ENCODE measurements around the gene PHF21A. TPM values are rescaled to one million over a fixed set of nuclear protein-coding genes. Genes with fewer than 3 reads are reported as not detected.

The PHF21A gene
- total RNA-seq, 2 experiments from 2014 or later, result 23.1 to 56.1 TPM

GRCh38 chr11:46130286-46130940 lies 9.2 kb upstream of the PHF21A start:
- no peaks in the 10 kb centered on the region for H3K9me3 ChIP-seq (ENCODE audit: low read length)
- ChIA-PET POLR2A (interaction anchor here (0.6 to 0.9 kb wide), 2 partner anchors 25 to 635 kb away, joined by 4 to 5 read pairs; no protein-coding TSS in a partner anchor), CTCF (ENCODE audit: unreplicated experiment) (no interaction called here)
- intact Hi-C loops (cut with micrococcal nuclease; ENCODE audit: unreplicated experiment), result no loop called here
- H3K4me2 ChIP-seq (ENCODE audit: low read length), result no peak overlapping the region
- peaks cover 20% of the 10 kb centered on the region for H3K4me1 ChIP-seq (ENCODE audit: insufficient read depth, low read length, poor library complexity, severe bottlenecking)
- no peak overlapping the region for H3K27ac ChIP-seq (ENCODE audit: low read depth, low read length, poor library complexity, severe bottlenecking)
- H3K36me3 ChIP-seq (ENCODE audit: insufficient read depth, low read length), result no peaks in the 10 kb centered on the region
- H3K4me3 ChIP-seq (ENCODE audit: low read depth, low read length, poor library complexity, severe bottlenecking), result no peak overlapping the region
- BruUV-seq (replicated peaks), result no TSS peak
- H4K20me1 ChIP-seq (ENCODE audit: insufficient read depth, low read length), result no peaks in the 10 kb centered on the region
- no peak for DNase-seq (ENCODE audit: low spot score)
- no peak overlapping the region for H2AFZ ChIP-seq (ENCODE audit: low read length)
- no peaks in the 10 kb centered on the region for H3K9me2 ChIP-seq (ENCODE audit: insufficient read depth, low read length)
- no peaks in the 10 kb centered on the region for H3K79me2 ChIP-seq (ENCODE audit: insufficient read depth, low read depth, low read length)
- TF ChIP-seq, protein P1, sequence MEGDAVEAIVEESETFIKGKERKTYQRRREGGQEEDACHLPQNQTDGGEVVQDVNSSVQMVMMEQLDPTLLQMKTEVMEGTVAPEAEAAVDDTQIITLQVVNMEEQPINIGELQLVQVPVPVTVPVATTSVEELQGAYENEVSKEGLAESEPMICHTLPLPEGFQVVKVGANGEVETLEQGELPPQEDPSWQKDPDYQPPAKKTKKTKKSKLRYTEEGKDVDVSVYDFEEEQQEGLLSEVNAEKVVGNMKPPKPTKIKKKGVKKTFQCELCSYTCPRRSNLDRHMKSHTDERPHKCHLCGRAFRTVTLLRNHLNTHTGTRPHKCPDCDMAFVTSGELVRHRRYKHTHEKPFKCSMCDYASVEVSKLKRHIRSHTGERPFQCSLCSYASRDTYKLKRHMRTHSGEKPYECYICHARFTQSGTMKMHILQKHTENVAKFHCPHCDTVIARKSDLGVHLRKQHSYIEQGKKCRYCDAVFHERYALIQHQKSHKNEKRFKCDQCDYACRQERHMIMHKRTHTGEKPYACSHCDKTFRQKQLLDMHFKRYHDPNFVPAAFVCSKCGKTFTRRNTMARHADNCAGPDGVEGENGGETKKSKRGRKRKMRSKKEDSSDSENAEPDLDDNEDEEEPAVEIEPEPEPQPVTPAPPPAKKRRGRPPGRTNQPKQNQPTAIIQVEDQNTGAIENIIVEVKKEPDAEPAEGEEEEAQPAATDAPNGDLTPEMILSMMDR (conservative IDR thresholded peaks at IDR 0.05; ENCODE audit: low read length), result no peak
- TF ChIP-seq EZH2phosphoT487 (IDR thresholded peaks at IDR 0.05; ENCODE audit: borderline replicate concordance, low read depth, low read length), result no peak

- ChIA-PET CTCF (ENCODE audit: unreplicated experiment) (no interaction called here), POLR2A (no interaction called here)
- intact Hi-C loops (cut with micrococcal nuclease; ENCODE audit: unreplicated experiment), result no loop called here
- H3K79me2 ChIP-seq (ENCODE audit: insufficient read depth, low read depth, low read length), result no peaks in the 10 kb centered on the region
- no peak overlapping the region for H2AFZ ChIP-seq (ENCODE audit: low read length)
- H3K27ac ChIP-seq (ENCODE audit: low read depth, low read length, poor library complexity, severe bottlenecking), result no peak overlapping the region
- TF ChIP-seq, protein P1 (conservative IDR thresholded peaks at IDR 0.05; ENCODE audit: low read length), result no peak
- TF ChIP-seq EZH2phosphoT487 (IDR thresholded peaks at IDR 0.05; ENCODE audit: borderline replicate concordance, low read depth, low read length), result no peak
- BruUV-seq (replicated peaks), result no TSS peak
- no peak overlapping the region for H3K4me3 ChIP-seq (ENCODE audit: low read depth, low read length, poor library complexity, severe bottlenecking)
- H3K4me2 ChIP-seq (ENCODE audit: low read length), result no peak overlapping the region
- H3K9me3 ChIP-seq (ENCODE audit: low read length), result no peaks in the 10 kb centered on the region
- H4K20me1 ChIP-seq (ENCODE audit: insufficient read depth, low read length), result no peaks in the 10 kb centered on the region
- H3K36me3 ChIP-seq (ENCODE audit: insufficient read depth, low read length), result no peaks in the 10 kb centered on the region
- H3K4me1 ChIP-seq (ENCODE audit: insufficient read depth, low read length, poor library complexity, severe bottlenecking), result peaks cover 20% of the 10 kb centered on the region
- no peaks in the 10 kb centered on the region for H3K9me2 ChIP-seq (ENCODE audit: insufficient read depth, low read length)
- DNase-seq (ENCODE audit: low spot score), result no peak
Observed at GRCh38 chr11:46129133-46129532, 7.9 kb upstream of the PHF21A start.

GRCh38 chr11:46127150-46127638 lies 5.9 kb upstream of the PHF21A start:
- TF ChIP-seq EZH2phosphoT487 (IDR thresholded peaks at IDR 0.05; ENCODE audit: borderline replicate concordance, low read depth, low read length), result no peak
- TF ChIP-seq, protein P1 (conservative IDR thresholded peaks at IDR 0.05; ENCODE audit: low read length), result peak; percentile 73
- Histone ChIP-seq H3K27ac (ENCODE audit: low read depth, low read length, poor library complexity, severe bottlenecking) (no peak overlapping the region), H3K36me3 (ENCODE audit: insufficient read depth, low read length) (no peaks in the 10 kb centered on the region), H2AFZ (ENCODE audit: low read length) (peak overlapping the region; percentile 35), H3K9me3 (ENCODE audit: low read length) (no peaks in the 10 kb centered on the region), H3K79me2 (ENCODE audit: insufficient read depth, low read depth, low read length) (peaks cover 5% of the 10 kb centered on the region; the same call in 1 of the 2 replicates), H4K20me1 (ENCODE audit: insufficient read depth, low read length) (no peaks in the 10 kb centered on the region), H3K4me2 (ENCODE audit: low read length) (peak overlapping the region; percentile 13; the same call in 1 of the 2 replicates), H3K4me3 (ENCODE audit: low read depth, low read length, poor library complexity, severe bottlenecking) (no peak overlapping the region), H3K4me1 (ENCODE audit: insufficient read depth, low read length, poor library complexity, severe bottlenecking) (peaks cover 27% of the 10 kb centered on the region), H3K9me2 (ENCODE audit: insufficient read depth, low read length) (no peaks in the 10 kb centered on the region)
- ChIA-PET CTCF (ENCODE audit: unreplicated experiment) (no interaction called here), POLR2A (no interaction called here)
- BruUV-seq (replicated peaks), result no TSS peak
- DNase-seq (ENCODE audit: low spot score), result peak; percentile 62
- intact Hi-C loops (cut with micrococcal nuclease; ENCODE audit: unreplicated experiment), result no loop called here
